Ascending aorta (tissue), 2 donors: ENCODE data around the gene KLHL22. TPM values are rescaled to one million over a fixed set of nuclear protein-coding genes. Genes with fewer than 3 reads are reported as not detected.
A peak's percentile ranks its signal among the peaks of the same experiment; 100 is the strongest.

Experiments used
- DNase-seq, 2 donors: peaks; one replicate each; pipeline ENCODE4 v3.0.0-alpha.2; 2019; ENCODE audit warnings: low spot score in 2 of 2
- H3K27ac ChIP-seq, 2 donors: fragments of 200-600 bp; sonication (generic); one replicate each; pipeline ENCODE4 v1.5.1; 2016 to 2017; ENCODE audit warnings: mild to moderate bottlenecking in 1 of 2
- H3K27me3 ChIP-seq: fragments of 200-600 bp; sonication (generic); one replicate; pipeline ENCODE4 v1.5.1; 2017
- H3K36me3 ChIP-seq, 2 donors: fragments of 200-600 bp; sonication (generic); one replicate each; pipeline ENCODE4 v1.5.1; 2016
- H3K4me1 ChIP-seq, 2 donors: fragments of 200-600 bp; sonication (generic); one replicate each; pipeline ENCODE4 v1.5.1; 2016 to 2017; ENCODE audit warnings: mild to moderate bottlenecking in 1 of 2
- H3K4me3 ChIP-seq, 2 donors: fragments of 200-600 bp; sonication (generic); one replicate each; pipeline ENCODE4 v1.5.1; 2016 to 2017; ENCODE audit warnings: mild to moderate bottlenecking in 1 of 2
- H3K9me3 ChIP-seq, 2 donors: fragments of 200-600 bp; sonication (generic); one replicate each; pipeline ENCODE4 v1.5.1; 2016
- intact Hi-C: fragments of 100-400 bp; cut with DNase I; formaldehyde crosslinking; loops from one replicate; pipeline ENCODE4 v1.15.1; 2023
- total RNA-seq: library from RNA; depleted of rRNA; stranded (reverse); fragments of >200 nt; gene quantifications from one replicate; pipeline ENCODE4 v1.1.0, GENCODE V29; 2016
- TF ChIP-seq, protein P1 (sequence below), 3 experiments: fragments of 200-600 bp in 2 of 3; fragments of 450-650 bp in 1 of 3; sonication (generic) in 2 of 3; IDR thresholded peaks; one replicate each; pipeline ENCODE4 v1.5.1; 2016 to 2019; ENCODE audit warnings: antibody characterized with exemption in 3 of 3, mild to moderate bottlenecking in 1 of 3, moderate library complexity in 1 of 3

KLHL22 gene
- total RNA-seq, 1 donor from 2014 or later, result 63.8 TPM

DNA sequence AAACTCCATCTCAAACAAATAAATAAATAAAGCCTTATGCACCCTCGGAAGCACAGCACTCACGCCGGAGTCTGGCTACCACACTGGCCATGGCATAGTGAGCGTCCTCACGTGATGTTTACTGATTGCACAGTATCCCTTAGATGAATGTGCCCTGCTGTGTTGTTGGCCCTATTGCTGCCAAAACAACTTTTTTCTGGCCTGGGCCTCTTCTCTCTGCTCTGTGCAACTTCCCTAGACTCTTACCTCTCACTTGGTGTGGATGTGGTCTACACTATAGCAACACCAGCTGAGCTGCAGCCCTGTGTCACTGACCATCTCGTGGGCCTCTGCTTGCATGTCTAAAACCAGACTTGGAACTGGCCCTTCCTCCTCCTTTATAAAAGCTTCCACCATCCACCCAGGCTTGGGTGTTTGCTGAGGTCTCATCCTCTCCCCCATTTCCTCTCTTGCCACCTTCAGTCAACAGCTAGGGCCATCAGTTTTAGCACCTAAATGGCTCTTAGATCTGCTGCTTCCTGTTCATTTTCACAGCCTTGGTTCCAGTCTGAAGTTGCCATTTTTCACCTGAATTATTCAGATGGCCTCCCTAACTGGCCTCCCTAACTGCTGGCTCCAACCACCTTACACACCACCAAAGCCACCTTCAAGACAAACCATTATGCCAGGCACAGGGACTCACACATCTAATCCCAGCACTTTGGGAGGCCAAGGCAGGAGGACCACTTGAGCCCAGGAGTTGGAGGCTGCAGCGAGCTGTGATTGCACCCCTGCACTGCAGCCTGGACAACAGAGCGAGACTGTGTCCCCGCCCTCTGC, 92.4 kb downstream of the KLHL22 start:
- Histone ChIP-seq H3K4me1 (no peaks in the 10 kb centered on the region), H3K9me3 (no peaks in the 10 kb centered on the region), H3K4me3 (no peak overlapping the region), H3K27me3 (no peaks in the 10 kb centered on the region), H3K27ac (no peak overlapping the region), H3K36me3 (peaks cover 23 to 57% of the 10 kb centered on the region in 2 donors)
- intact Hi-C loops, result no loop called here
- TF ChIP-seq, protein P1, sequence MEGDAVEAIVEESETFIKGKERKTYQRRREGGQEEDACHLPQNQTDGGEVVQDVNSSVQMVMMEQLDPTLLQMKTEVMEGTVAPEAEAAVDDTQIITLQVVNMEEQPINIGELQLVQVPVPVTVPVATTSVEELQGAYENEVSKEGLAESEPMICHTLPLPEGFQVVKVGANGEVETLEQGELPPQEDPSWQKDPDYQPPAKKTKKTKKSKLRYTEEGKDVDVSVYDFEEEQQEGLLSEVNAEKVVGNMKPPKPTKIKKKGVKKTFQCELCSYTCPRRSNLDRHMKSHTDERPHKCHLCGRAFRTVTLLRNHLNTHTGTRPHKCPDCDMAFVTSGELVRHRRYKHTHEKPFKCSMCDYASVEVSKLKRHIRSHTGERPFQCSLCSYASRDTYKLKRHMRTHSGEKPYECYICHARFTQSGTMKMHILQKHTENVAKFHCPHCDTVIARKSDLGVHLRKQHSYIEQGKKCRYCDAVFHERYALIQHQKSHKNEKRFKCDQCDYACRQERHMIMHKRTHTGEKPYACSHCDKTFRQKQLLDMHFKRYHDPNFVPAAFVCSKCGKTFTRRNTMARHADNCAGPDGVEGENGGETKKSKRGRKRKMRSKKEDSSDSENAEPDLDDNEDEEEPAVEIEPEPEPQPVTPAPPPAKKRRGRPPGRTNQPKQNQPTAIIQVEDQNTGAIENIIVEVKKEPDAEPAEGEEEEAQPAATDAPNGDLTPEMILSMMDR (IDR thresholded peaks at IDR 0.05), result no peak
- DNase-seq, result peak in 1 of 2 donors; percentile 35

- Histone ChIP-seq H3K9me3 (no peaks in the 10 kb centered on the region), H3K27me3 (no peaks in the 10 kb centered on the region), H3K4me3 (no peak overlapping the region), H3K27ac (no peak overlapping the region), H3K4me1 (no peaks in the 10 kb centered on the region), H3K36me3 (peaks cover 21 to 42% of the 10 kb centered on the region in 2 donors)
- DNase-seq, result peak in 1 of 2 donors; percentile 57
- TF ChIP-seq, protein P1 (IDR thresholded peaks at IDR 0.05), result no peak
- intact Hi-C loops, result no loop called here
Observed at GRCh38 chr22:20401376-20402014, 94.1 kb downstream of the KLHL22 start.

DNA sequence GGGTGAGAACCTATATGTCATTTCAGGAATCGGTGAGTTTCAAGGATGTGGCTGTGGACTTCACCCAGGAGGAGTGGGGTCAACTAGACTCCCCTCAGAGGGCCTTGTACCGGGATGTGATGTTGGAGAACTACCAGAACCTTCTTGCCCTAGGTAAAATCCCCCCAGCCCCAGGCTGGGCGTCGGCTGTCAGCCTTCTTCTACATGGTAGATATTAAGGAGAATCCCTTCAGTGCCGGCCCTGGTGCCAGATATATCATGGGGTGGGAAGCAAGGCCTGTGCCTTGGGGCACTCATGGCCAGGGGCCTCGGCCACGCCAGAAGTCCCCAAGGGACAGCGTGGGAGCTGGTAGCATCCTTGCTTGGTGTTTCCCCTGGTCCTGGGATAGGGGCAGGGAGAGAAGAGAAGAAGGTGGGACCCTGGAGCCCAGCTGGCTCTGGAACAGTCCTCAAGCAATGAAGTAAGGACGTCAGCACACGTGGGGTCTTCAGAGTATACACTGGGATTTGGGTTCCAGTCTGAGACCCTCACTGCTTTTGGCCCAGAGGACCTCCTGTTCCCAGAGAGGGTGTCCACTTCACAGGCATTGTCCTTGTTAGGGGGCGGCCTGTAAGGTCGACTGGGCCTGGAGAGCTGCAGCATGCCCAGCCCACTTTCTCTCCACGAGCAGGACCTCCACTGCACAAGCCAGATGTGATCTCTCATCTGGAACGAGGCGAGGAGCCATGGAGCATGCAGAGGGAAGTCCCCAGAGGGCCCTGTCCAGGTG, 94.8 kb downstream of the KLHL22 start:
- H3K27me3 ChIP-seq, result no peaks in the 10 kb centered on the region
- no peaks in the 10 kb centered on the region for H3K4me1 ChIP-seq
- H3K4me3 ChIP-seq, result no peak overlapping the region
- H3K36me3 ChIP-seq, result peaks cover 14 to 35% of the 10 kb centered on the region in 2 donors
- no peak overlapping the region for H3K27ac ChIP-seq
- intact Hi-C loops, result no loop called here
- no peaks in the 10 kb centered on the region for H3K9me3 ChIP-seq
- TF ChIP-seq, protein P1 (IDR thresholded peaks at IDR 0.05), result no peak
- DNase-seq, result peak in 1 of 2 donors; percentile 45

GRCh38 chr22:20399866-20400605, 95.6 kb downstream of the KLHL22 start:
- H3K4me3 ChIP-seq, result no peak overlapping the region
- H3K9me3 ChIP-seq, result no peaks in the 10 kb centered on the region
- peaks cover 8 to 27% of the 10 kb centered on the region in 2 donors for H3K36me3 ChIP-seq
- H3K27ac ChIP-seq, result no peak overlapping the region
- H3K27me3 ChIP-seq, result no peaks in the 10 kb centered on the region
- intact Hi-C loops, result no loop called here
- TF ChIP-seq, protein P1 (IDR thresholded peaks at IDR 0.05), result no peak
- H3K4me1 ChIP-seq, result peaks cover 0 to 7% of the 10 kb centered on the region in 2 donors
- no peak for DNase-seq

- H3K4me1 ChIP-seq, result peaks cover 2 to 17% of the 10 kb centered on the region in 2 donors
- TF ChIP-seq, protein P1 (IDR thresholded peaks at IDR 0.05), result no peak
- no peaks in the 10 kb centered on the region for H3K9me3 ChIP-seq
- no peak overlapping the region for H3K27ac ChIP-seq
- no peaks in the 10 kb centered on the region for H3K27me3 ChIP-seq
- H3K36me3 ChIP-seq, result peaks cover 4 to 14% of the 10 kb centered on the region in 2 donors
- intact Hi-C loops, result no loop called here
- H3K4me3 ChIP-seq, result no peak overlapping the region
- DNase-seq, result no peak
Observed at GRCh38 chr22:20398420-20398819, 97.2 kb downstream of the KLHL22 start.
